Spleen (tissue), 11 donors: ENCODE measurements around the gene ZNF438. TPM values are rescaled to one million over a fixed set of nuclear protein-coding genes. Genes with fewer than 3 reads are reported as not detected.
A peak's percentile ranks its signal among the peaks of the same experiment; 100 is the strongest.
"Not testable (repeated sequence)": the region's sequence is repeated elsewhere in the genome, so short reads cannot be mapped to it uniquely, and the experiment has no call there.

Experiments used
- DNase-seq: peaks from one replicate; pipeline ENCODE4 v3.0.0-alpha.2; 2020
- H3K27ac ChIP-seq, 8 donors: fragments of 200-600 bp; sonication (generic) in 7 of 8; 1 replicate in 4 of 8; 2 replicates in 4 of 8; pipeline versions ENCODE4 v1.5.0 to v1.8.0; 2016 to 2021; ENCODE audit warnings: inconsistent platforms in 4 of 8, mild to moderate bottlenecking in 4 of 8, moderate library complexity in 1 of 8
- H3K27me3 ChIP-seq, 7 donors: fragments of 200-600 bp; sonication (generic) in 6 of 7; replicated peaks in 1 of 7; 1 replicate in 4 of 7; 2 replicates in 3 of 7; pipeline versions ENCODE4 v1.5.0 to v1.8.0; 2016 to 2021; ENCODE audit warnings: inconsistent platforms in 3 of 7, mild to moderate bottlenecking in 1 of 7
- H3K36me3 ChIP-seq, 6 donors: fragments of 200-600 bp; sonication (generic) in 5 of 6; 1 replicate in 4 of 6; 2 replicates in 2 of 6; pipeline versions ENCODE4 v1.5.0 to v1.8.0; 2016 to 2021; ENCODE audit warnings: inconsistent platforms in 2 of 6
- H3K4me1 ChIP-seq, 6 donors: fragments of 200-600 bp; sonication (generic) in 5 of 6; 1 replicate in 3 of 6; 2 replicates in 3 of 6; pipeline versions ENCODE4 v1.5.0 to v1.8.0; 2016 to 2021; ENCODE audit warnings: inconsistent platforms in 3 of 6
- H3K4me3 ChIP-seq, 8 donors: fragments of 200-600 bp; sonication (generic) in 7 of 8; 1 replicate in 4 of 8; 2 replicates in 4 of 8; pipeline versions ENCODE4 v1.5.0 to v1.8.0; 2016 to 2021; ENCODE audit warnings: inconsistent platforms in 4 of 8, mild to moderate bottlenecking in 4 of 8, moderate library complexity in 2 of 8
- H3K9me3 ChIP-seq, 8 donors: fragments of 200-600 bp; sonication (generic) in 7 of 8; 1 replicate in 4 of 8; 2 replicates in 4 of 8; pipeline versions ENCODE4 v1.5.0 to v1.8.0; 2016 to 2021; ENCODE audit warnings: inconsistent platforms in 4 of 8
- POLR2A ChIP-seq, 3 donors: fragments of 450-650 bp; IDR thresholded peaks; one replicate each; pipeline ENCODE4 v1.5.1; 2017; ENCODE audit warnings: antibody characterized with exemption in 3 of 3, mild to moderate bottlenecking in 1 of 3
- POLR2AphosphoS5 ChIP-seq, 3 donors: sonication (generic); formaldehyde crosslinking; IDR thresholded peaks; one replicate each; pipeline ENCODE4 v1.5.1; 2017; ENCODE audit warnings: antibody characterized with exemption in 3 of 3
- whole genome bisulfite sequencing, 5 donors: extraction: QIAGEN DNeasy Blood & Tissue Kit in 3 of 5; methylation state at CpG; one replicate each; pipeline versions ENCODE4 v1.1.5 to v1.1.7; 2013 to 2018; 5-methylcytosine and 5-hydroxymethylcytosine counted together
- intact Hi-C: fragments of 100-400 bp; cut with DNase I; formaldehyde crosslinking; loops from one replicate; pipeline ENCODE4 v1.15.0; 2023; ENCODE audit warnings: low total_unique reads
- polyA plus RNA-seq, 3 donors: library from polyadenylated mRNA; stranded (reverse); fragments of 200-250 nt; gene quantifications; one replicate each; pipeline ENCODE4 v1.2.1, GENCODE V29; 2013
- total RNA-seq, 7 donors: library from RNA; depleted of rRNA in 3 of 7; stranded (reverse); fragments of >200 nt in 3 of 7; fragmentation: NEBNext Ultra II Directional in 4 of 7; extraction: Animal tissue kit (Norgen Biotek cat#: 25700) in 4 of 7; gene quantifications; one replicate each; pipeline versions ENCODE4 v1.1.0 to v1.2.1, GENCODE V29; 2016 to 2021
- TF ChIP-seq, protein P1 (sequence below), 11 experiments: fragments of 200-600 bp in 7 of 11; fragments of 450-650 bp in 4 of 11; sonication (generic) in 4 of 11; IDR thresholded peaks in 8 of 11; conservative IDR thresholded peaks in 3 of 11; 1 replicate in 7 of 11; 2 replicates in 4 of 11; pipeline versions ENCODE4 v1.4.0 to v1.8.0; 2016 to 2021; ENCODE audit warnings: antibody characterized with exemption in 11 of 11, inconsistent platforms in 4 of 11, mild to moderate bottlenecking in 1 of 11
- donor health status: healthy with polysubstance abuse.
- donor health status: DM: no; HTN: no; CAD: no; lungs with moderate emphysema.
- donor health status: DM: no; HTN: no; CAD: no.
- donor health status: Bipolar disorder and iron deficiency.
- donor health status: healthy.
- donor health status: DM: no; HTN: no; CAD: no.
- donor health status: DM: yes; HTN: yes; CAD: no.

Gene ZNF438
- total and polyA plus RNA-seq, 10 donors = 4.4 to 23.1 (median 13.9) TPM

DNA sequence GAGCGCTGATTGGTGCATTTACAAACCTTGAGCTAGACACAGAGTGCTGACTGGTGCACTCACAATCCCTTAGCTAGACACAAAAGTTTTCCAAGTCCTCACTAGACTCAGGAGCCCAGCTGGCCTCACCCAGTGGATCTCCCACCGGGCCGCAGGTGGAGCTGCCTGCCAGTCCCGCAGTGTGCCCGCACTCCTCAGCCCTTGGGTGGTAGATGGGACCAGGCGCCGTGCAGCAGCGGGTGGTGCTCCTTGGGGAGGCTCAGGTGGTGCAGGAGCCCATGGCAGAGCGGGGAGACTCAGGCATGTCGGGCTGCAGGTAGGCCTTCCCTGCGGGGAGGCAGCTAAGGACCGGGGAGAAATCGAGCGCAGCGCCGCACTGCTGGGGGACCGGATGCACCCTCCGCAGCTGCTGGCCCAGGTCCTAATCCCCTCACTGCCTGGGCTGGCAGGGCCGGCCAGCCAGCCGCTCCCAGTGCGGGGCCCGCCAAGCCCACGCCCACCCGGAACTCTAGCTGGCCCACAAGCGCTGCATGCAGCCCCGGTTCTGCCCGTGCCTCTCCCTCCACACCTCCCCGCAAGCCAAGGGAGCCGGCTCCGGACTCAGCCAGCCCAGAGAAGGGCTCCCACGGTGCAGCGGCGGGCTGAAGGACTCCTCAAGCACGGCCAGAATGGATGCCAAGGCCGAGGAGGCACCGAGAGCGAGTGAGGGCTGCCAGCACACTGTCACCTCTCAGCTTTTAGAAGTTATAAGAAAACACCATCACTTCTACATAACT lies 128.9 kb downstream of the ZNF438 start:
- Histone ChIP-seq H3K27me3 (no peaks in the 10 kb centered on the region), H3K4me3 (no peak overlapping the region), H3K9me3 (peaks cover 0 to 6% (median 0%) of the 10 kb centered on the region in 8 donors), H3K4me1 (no peaks in the 10 kb centered on the region), H3K36me3 (peaks cover 0 to 67% (median 9%) of the 10 kb centered on the region in 6 donors), H3K27ac (no peak overlapping the region)
- WGBS, 5 donors = 87 to 97% (median 96%) methylated on average over 21 to 37 of the region's 37 CpGs
- TF ChIP-seq POLR2AphosphoS5 (IDR thresholded peaks at IDR 0.05) (no peak), POLR2A (IDR thresholded peaks at IDR 0.05) (no peak)
- TF ChIP-seq, protein P1, sequence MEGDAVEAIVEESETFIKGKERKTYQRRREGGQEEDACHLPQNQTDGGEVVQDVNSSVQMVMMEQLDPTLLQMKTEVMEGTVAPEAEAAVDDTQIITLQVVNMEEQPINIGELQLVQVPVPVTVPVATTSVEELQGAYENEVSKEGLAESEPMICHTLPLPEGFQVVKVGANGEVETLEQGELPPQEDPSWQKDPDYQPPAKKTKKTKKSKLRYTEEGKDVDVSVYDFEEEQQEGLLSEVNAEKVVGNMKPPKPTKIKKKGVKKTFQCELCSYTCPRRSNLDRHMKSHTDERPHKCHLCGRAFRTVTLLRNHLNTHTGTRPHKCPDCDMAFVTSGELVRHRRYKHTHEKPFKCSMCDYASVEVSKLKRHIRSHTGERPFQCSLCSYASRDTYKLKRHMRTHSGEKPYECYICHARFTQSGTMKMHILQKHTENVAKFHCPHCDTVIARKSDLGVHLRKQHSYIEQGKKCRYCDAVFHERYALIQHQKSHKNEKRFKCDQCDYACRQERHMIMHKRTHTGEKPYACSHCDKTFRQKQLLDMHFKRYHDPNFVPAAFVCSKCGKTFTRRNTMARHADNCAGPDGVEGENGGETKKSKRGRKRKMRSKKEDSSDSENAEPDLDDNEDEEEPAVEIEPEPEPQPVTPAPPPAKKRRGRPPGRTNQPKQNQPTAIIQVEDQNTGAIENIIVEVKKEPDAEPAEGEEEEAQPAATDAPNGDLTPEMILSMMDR (IDR thresholded peaks at IDR 0.05 in 8 of 11, conservative IDR thresholded peaks at IDR 0.05 in 3 of 11) = no peak
- peak; percentile 62 for DNase-seq
- intact Hi-C loops = no loop called here

DNA sequence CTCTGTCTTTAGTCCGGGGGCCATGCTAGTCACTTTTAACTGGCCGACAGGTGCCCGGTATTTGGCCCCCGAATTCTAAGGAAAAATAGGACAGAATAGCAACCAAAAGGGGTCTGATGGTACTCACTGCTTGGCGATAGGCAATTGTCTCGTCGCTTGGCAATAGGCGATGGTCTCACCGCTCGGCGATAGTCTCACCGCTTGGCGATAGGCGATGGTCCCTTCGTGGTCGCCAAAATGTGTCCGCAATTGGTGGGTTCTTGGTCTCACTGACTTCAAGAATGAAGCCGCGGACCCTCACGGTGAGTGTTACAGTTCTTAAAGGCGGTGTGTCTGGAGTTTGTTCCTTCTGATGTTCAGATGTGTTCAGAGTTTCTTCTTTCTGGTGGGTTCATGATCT lies 130.2 kb downstream of the ZNF438 start:
- H3K27ac ChIP-seq, DNase-seq, H3K27me3 ChIP-seq, H3K4me3 ChIP-seq, H3K9me3 ChIP-seq, intact Hi-C loops, H3K4me1 ChIP-seq: not testable (repeated sequence)
- 97 to 99% (median 98%) methylated on average over 21 of the region's 21 CpGs for WGBS, 5 donors
- peaks cover 0 to 54% (median 8%) of the 10 kb centered on the region in 6 donors for H3K36me3 ChIP-seq

DNA sequence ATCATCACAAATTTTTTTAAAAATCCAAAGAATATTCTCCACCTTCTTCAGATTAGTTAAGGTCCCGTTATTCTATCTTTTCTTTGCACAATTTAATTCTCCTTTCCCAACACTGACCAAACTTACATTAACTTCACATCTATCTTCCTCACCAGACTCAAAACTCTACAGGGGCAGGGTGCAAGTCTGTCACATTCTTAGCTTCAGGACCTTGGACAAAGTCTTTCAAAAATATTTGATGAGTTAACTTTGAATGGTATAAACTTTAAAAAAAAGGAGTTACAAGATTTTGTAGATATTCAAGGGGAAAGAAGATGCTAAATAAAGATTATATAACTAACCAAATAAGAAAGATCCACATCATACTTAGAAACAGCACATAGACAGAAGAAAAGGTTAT lies 132.7 kb downstream of the ZNF438 start:
- TF ChIP-seq POLR2AphosphoS5 (IDR thresholded peaks at IDR 0.05) = no peak
- no peak for TF ChIP-seq POLR2A (IDR thresholded peaks at IDR 0.05)
- TF ChIP-seq, protein P1 (IDR thresholded peaks at IDR 0.05 in 8 of 11, conservative IDR thresholded peaks at IDR 0.05 in 3 of 11) = no peak
- Histone ChIP-seq H3K4me3 (no peak overlapping the region), H3K27me3 (no peaks in the 10 kb centered on the region), H3K9me3 (peaks cover 0 to 6% (median 0%) of the 10 kb centered on the region in 8 donors), H3K27ac (no peak overlapping the region), H3K36me3 (peaks cover 0 to 32% (median 8%) of the 10 kb centered on the region in 6 donors), H3K4me1 (no peaks in the 10 kb centered on the region)
- 87 to 98% (median 92%) methylated on average over 1 of the region's 1 CpG for WGBS, 5 donors
- intact Hi-C loops = no loop called here
- no peak for DNase-seq

DNA sequence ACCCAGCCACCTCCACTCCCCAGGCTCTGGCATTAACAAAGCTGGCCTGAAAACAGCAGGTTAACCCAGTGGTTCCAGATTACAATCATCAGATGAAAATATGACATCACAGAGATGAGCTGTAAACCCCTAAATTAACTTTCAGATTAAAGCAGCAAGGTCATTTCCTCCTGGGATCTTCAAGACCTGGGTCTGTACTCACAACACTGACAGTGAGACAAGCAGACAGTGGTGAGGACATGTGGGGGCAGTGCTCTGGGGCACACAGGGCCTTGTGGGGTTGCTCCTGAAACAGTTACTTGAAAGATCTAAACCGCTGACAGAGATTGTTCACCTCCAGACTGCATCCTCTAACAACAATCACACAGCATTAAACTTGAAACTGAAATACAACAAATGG lies 134.1 kb downstream of the ZNF438 start:
- Histone ChIP-seq H3K36me3 (peaks cover 0 to 21% (median 8%) of the 10 kb centered on the region in 6 donors), H3K9me3 (peaks cover 0 to under 1% (median 0%) of the 10 kb centered on the region in 8 donors), H3K27me3 (no peaks in the 10 kb centered on the region), H3K4me1 (no peaks in the 10 kb centered on the region), H3K27ac (no peak overlapping the region), H3K4me3 (no peak overlapping the region)
- no peak for DNase-seq
- 76 to 90% (median 80%) methylated on average over 1 of the region's 1 CpG for WGBS, 5 donors
- intact Hi-C loops = no loop called here
- no peak for TF ChIP-seq POLR2AphosphoS5 (IDR thresholded peaks at IDR 0.05)
- TF ChIP-seq, protein P1 (IDR thresholded peaks at IDR 0.05 in 8 of 11, conservative IDR thresholded peaks at IDR 0.05 in 3 of 11) = no peak
- no peak for TF ChIP-seq POLR2A (IDR thresholded peaks at IDR 0.05)
